SK-N-SH (cell line): Measurements from ENCODE around the gene UPK1A. TPM values are rescaled to one million over a fixed set of nuclear protein-coding genes. Genes with fewer than 3 reads are reported as not detected.

Experiments used
- CTCF ChIA-PET: fragments of 300-600, 350-600 bp; formaldehyde crosslinking; extraction: SDS; loops from one replicate; lab custom pipeline; 2021; lab: Yijun Ruan, JAX
- POLR2A ChIA-PET: fragments of 350-600 bp; sonication (Branson Sonifier 250); formaldehyde crosslinking; extraction: SDS; loops from one replicate; lab custom pipeline; 2020; ENCODE audit warnings: antibody characterized with exemption, inconsistent platforms; lab: Yijun Ruan, JAX
- DNase-seq: peaks from one replicate; pipeline ENCODE4 v3.0.0; 2012
- H2AFZ ChIP-seq: fragments of 200-600 bp; sonication (generic); 2 replicates; pipeline ENCODE4 v1.8.1; 2016; ENCODE audit warnings: antibody characterized with exemption, mild to moderate bottlenecking, low read depth
- H3F3A ChIP-seq: fragments of 200-600 bp; sonication (generic); replicated peaks from 2 replicates; pipeline ENCODE3; 2016; ENCODE audit warnings: antibody characterized with exemption, mild to moderate bottlenecking; ENCODE audit not compliant: insufficient read depth
- H3K27ac ChIP-seq, 2 experiments: fragments of 200-500 bp in 1 of 2; fragments of 200-600 bp in 1 of 2; sonication (Bioruptor generic) in 1 of 2; sonication (generic), shearing (Covaris generic) in 1 of 2; 2 replicates each; pipeline versions ENCODE4 v1.5.1 to v1.6.1; 2014 to 2016; ENCODE audit warnings: low read depth in 2 of 2, inconsistent platforms in 1 of 2, low read length in 1 of 2, mild to moderate bottlenecking in 1 of 2, mixed read lengths in 1 of 2
- H3K27me3 ChIP-seq: fragments of 200-600 bp; sonication (generic), shearing (Covaris generic); 2 replicates; pipeline ENCODE4 v1.6.1; 2016; ENCODE audit warnings: mixed run types; ENCODE audit not compliant: insufficient read depth
- H3K36me3 ChIP-seq, 2 experiments: fragments of 200-500 bp in 1 of 2; fragments of 200-600 bp in 1 of 2; sonication (Bioruptor generic) in 1 of 2; sonication (generic) in 1 of 2; replicated peaks in 1 of 2; 2 replicates each; pipeline versions ENCODE3 to v1.5.1; 2014 to 2016; ENCODE audit warnings: low read length in 1 of 2, mild to moderate bottlenecking in 1 of 2; ENCODE audit not compliant: insufficient read depth in 2 of 2, control insufficient read depth in 1 of 2
- H3K4me1 ChIP-seq, 2 experiments: fragments of 200-500 bp in 1 of 2; fragments of 200-600 bp in 1 of 2; sonication (Bioruptor generic) in 1 of 2; sonication (generic), shearing (Covaris generic) in 1 of 2; 2 replicates each; pipeline versions ENCODE4 v1.5.1 to v1.6.1; 2014 to 2016; ENCODE audit warnings: low read depth in 1 of 2, low read length in 1 of 2, mixed run types in 1 of 2; ENCODE audit not compliant: insufficient read depth in 2 of 2, control insufficient read depth in 1 of 2
- H3K4me2 ChIP-seq: fragments of 200-600 bp; sonication (generic), shearing (Covaris generic); 2 replicates; pipeline ENCODE4 v1.6.1; 2017; ENCODE audit warnings: mixed run types
- H3K4me3 ChIP-seq, 2 experiments: fragments of 200-500 bp in 1 of 2; fragments of 200-600 bp in 1 of 2; sonication (Bioruptor generic) in 1 of 2; sonication (generic), shearing (Covaris generic) in 1 of 2; 2 replicates each; pipeline versions ENCODE4 v1.5.1 to v1.8.1; 2014 to 2016; ENCODE audit warnings: low read depth in 2 of 2, inconsistent platforms in 1 of 2, low read length in 1 of 2, mild to moderate bottlenecking in 1 of 2, mixed read lengths in 1 of 2, moderate library complexity in 1 of 2
- H3K79me2 ChIP-seq: fragments of 200-600 bp; sonication (generic); 2 replicates; pipeline ENCODE4 v1.8.1; 2017; ENCODE audit warnings: mild to moderate bottlenecking; ENCODE audit not compliant: insufficient read depth
- H3K9ac ChIP-seq: fragments of 200-600 bp; sonication (generic); 2 replicates; pipeline ENCODE4 v1.6.1; 2017; ENCODE audit warnings: mixed run types
- H3K9me2 ChIP-seq: fragments of 200-600 bp; sonication (generic); 2 replicates; pipeline ENCODE4 v1.6.1; 2017; ENCODE audit warnings: mixed run types
- H3K9me3 ChIP-seq: fragments of 200-600 bp; sonication (generic); 2 replicates; pipeline ENCODE4 v1.6.1; 2017; ENCODE audit warnings: mixed run types, mild to moderate bottlenecking, moderate library complexity
- H4K20me1 ChIP-seq: fragments of 200-600 bp; sonication (generic); 2 replicates; pipeline ENCODE4 v1.6.1; 2017; ENCODE audit warnings: mild to moderate bottlenecking, mixed run types; ENCODE audit not compliant: insufficient read depth
- ELF1 ChIP-seq: IDR thresholded peaks from 2 replicates; pipeline ENCODE4 v1.4.0; 2012
- FOXM1 ChIP-seq: IDR thresholded peaks from 2 replicates; pipeline ENCODE4 v1.4.0; 2012; ENCODE audit warnings: low read depth, mild to moderate bottlenecking
- GABPA ChIP-seq: IDR thresholded peaks from 2 replicates; pipeline ENCODE4 v1.4.0; 2012; ENCODE audit warnings: low read depth, mild to moderate bottlenecking
- MEF2A ChIP-seq: IDR thresholded peaks from 2 replicates; pipeline ENCODE4 v1.4.0; 2012; ENCODE audit warnings: low read depth, borderline replicate concordance
- MXI1 ChIP-seq: IDR thresholded peaks from 2 replicates; pipeline ENCODE4 v1.6.1; 2012; ENCODE audit warnings: mild to moderate bottlenecking, low read depth, low read length, improper control_type of control experiment
- POLR2AphosphoS5 ChIP-seq: IDR thresholded peaks from 2 replicates; pipeline ENCODE4 v1.6.1; 2012; ENCODE audit warnings: low read depth, low read length
- RCOR1 ChIP-seq: fragments of 150-350 bp; IDR thresholded peaks from 2 replicates; pipeline ENCODE4 v1.6.1; 2017; ENCODE audit warnings: antibody characterized with exemption, low read length
- SIN3A ChIP-seq: IDR thresholded peaks from 2 replicates; pipeline ENCODE4 v1.6.1; 2012; ENCODE audit warnings: low read depth, mild to moderate bottlenecking, low read length, moderate library complexity, borderline replicate concordance
- SMC3 ChIP-seq: IDR thresholded peaks from 2 replicates; pipeline ENCODE4 v1.6.1; 2012; ENCODE audit warnings: low read depth, low read length, improper control_type of control experiment
- TAF1 ChIP-seq: IDR thresholded peaks from 2 replicates; pipeline ENCODE4 v1.6.1; 2012; ENCODE audit warnings: low read depth, mild to moderate bottlenecking, low read length, moderate library complexity, borderline replicate concordance
- TCF12 ChIP-seq: IDR thresholded peaks from 2 replicates; pipeline ENCODE4 v1.4.0; 2012
- TEAD4 ChIP-seq: IDR thresholded peaks from 2 replicates; pipeline ENCODE4 v1.4.0; 2012; ENCODE audit warnings: mild to moderate bottlenecking, borderline replicate concordance; ENCODE audit not compliant: insufficient read depth
- YY1 ChIP-seq: IDR thresholded peaks from 2 replicates; pipeline ENCODE4 v1.4.0; 2012; ENCODE audit warnings: low read depth, mild to moderate bottlenecking
- WGBS: methylation state at CpG from one replicate; pipeline ENCODE4 v1.1.6; 2017; ENCODE audit warnings: low lambda C conversion rate; 5-methylcytosine and 5-hydroxymethylcytosine counted together
- polyA plus RNA-seq, 3 experiments: library from polyadenylated mRNA; depleted of rRNA; stranded (reverse); fragments of >200 nt; gene quantifications; 2 replicates each; pipeline ENCODE4 v1.2.3, GENCODE V29; 2012
- TF ChIP-seq, protein P1 (sequence below): IDR thresholded peaks from 2 replicates; pipeline ENCODE4 v1.4.0; 2012; ENCODE audit warnings: low read depth
- TF ChIP-seq, protein P2 (sequence below): fragments of 200-600 bp; sonication (generic); IDR thresholded peaks from 2 replicates; pipeline ENCODE4 v1.6.1; 2017; ENCODE audit warnings: antibody characterized with exemption, mild to moderate bottlenecking, moderate library complexity
- TF ChIP-seq, protein P3 (sequence below): fragments of 150-350 bp; IDR thresholded peaks from 2 replicates; pipeline ENCODE4 v1.6.1; 2016; ENCODE audit warnings: mild to moderate bottlenecking, low read depth, low read length
- TF ChIP-seq, protein P4 (sequence below): IDR thresholded peaks from 2 replicates; pipeline ENCODE4; 2012

UPK1A gene
- polyA plus RNA-seq, 1 of the 3 experiments (the other 2 are of a cell fraction), result 0.16 TPM

DNA sequence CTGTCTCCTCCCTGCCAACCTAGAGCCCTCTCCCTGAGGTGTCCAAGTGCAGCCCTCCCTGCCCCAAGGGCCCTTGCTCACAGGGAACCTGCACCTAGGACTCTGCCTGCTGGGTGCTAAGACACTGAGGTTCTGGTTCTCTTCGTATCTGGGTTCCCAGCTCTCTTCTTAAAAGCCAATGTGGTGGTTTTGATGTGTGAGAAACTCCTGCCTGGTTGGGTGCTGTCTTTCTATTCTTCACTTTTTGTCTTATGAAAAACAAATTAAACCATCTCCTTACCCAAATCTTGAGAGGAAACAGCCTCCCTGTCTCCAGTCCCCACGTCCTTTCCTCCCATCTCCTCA lies 47.2 kb downstream of the UPK1A start:
- DNase-seq, result no peak
- Histone ChIP-seq H2AFZ (no peak overlapping the region), H3K4me2 (no peak overlapping the region), H3K4me1 (peaks cover 5 to 13% of the 10 kb centered on the region in 2 experiments; a peak in 2 of 4 replicates), H3K79me2 (peaks cover 4% of the 10 kb centered on the region), H3K36me3 (no peaks in the 10 kb centered on the region), H3F3A (peaks cover 6% of the 10 kb centered on the region), H3K27me3 (no peaks in the 10 kb centered on the region), H3K27ac (no peak overlapping the region), H3K9ac (no peak overlapping the region), H4K20me1 (no peaks in the 10 kb centered on the region; the same call in 1 of the 2 replicates), H3K9me3 (no peaks in the 10 kb centered on the region), H3K9me2 (no peaks in the 10 kb centered on the region), H3K4me3 (no peak overlapping the region)
- 57% methylated on average over 2 of the region's 2 CpGs for WGBS
- ChIA-PET CTCF (interaction anchor here (0.7 to 2.6 kb wide), 3 partner anchors 19 to 510 kb away, joined by 3 to 7 read pairs (median 4); no protein-coding TSS in a partner anchor), POLR2A (interaction anchor here (2.0 kb wide), 1 partner anchor 11 kb away, joined by 7 read pairs; no protein-coding TSS in a partner anchor)
- TF ChIP-seq, protein P1, sequence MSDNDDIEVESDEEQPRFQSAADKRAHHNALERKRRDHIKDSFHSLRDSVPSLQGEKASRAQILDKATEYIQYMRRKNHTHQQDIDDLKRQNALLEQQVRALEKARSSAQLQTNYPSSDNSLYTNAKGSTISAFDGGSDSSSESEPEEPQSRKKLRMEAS, result no peak
- no peak for TF ChIP-seq POLR2AphosphoS5
- no peak for TF ChIP-seq TCF12
- TF ChIP-seq MEF2A, result no peak
- TF ChIP-seq, protein P2, sequence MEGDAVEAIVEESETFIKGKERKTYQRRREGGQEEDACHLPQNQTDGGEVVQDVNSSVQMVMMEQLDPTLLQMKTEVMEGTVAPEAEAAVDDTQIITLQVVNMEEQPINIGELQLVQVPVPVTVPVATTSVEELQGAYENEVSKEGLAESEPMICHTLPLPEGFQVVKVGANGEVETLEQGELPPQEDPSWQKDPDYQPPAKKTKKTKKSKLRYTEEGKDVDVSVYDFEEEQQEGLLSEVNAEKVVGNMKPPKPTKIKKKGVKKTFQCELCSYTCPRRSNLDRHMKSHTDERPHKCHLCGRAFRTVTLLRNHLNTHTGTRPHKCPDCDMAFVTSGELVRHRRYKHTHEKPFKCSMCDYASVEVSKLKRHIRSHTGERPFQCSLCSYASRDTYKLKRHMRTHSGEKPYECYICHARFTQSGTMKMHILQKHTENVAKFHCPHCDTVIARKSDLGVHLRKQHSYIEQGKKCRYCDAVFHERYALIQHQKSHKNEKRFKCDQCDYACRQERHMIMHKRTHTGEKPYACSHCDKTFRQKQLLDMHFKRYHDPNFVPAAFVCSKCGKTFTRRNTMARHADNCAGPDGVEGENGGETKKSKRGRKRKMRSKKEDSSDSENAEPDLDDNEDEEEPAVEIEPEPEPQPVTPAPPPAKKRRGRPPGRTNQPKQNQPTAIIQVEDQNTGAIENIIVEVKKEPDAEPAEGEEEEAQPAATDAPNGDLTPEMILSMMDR, result no peak
- TF ChIP-seq ELF1, result no peak
- no peak for TF ChIP-seq FOXM1
- no peak for TF ChIP-seq TEAD4
- TF ChIP-seq SMC3, result no peak
- TF ChIP-seq RCOR1, result no peak
- TF ChIP-seq, protein P3, sequence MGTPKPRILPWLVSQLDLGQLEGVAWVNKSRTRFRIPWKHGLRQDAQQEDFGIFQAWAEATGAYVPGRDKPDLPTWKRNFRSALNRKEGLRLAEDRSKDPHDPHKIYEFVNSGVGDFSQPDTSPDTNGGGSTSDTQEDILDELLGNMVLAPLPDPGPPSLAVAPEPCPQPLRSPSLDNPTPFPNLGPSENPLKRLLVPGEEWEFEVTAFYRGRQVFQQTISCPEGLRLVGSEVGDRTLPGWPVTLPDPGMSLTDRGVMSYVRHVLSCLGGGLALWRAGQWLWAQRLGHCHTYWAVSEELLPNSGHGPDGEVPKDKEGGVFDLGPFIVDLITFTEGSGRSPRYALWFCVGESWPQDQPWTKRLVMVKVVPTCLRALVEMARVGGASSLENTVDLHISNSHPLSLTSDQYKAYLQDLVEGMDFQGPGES, result no peak
- TF ChIP-seq, protein P4, sequence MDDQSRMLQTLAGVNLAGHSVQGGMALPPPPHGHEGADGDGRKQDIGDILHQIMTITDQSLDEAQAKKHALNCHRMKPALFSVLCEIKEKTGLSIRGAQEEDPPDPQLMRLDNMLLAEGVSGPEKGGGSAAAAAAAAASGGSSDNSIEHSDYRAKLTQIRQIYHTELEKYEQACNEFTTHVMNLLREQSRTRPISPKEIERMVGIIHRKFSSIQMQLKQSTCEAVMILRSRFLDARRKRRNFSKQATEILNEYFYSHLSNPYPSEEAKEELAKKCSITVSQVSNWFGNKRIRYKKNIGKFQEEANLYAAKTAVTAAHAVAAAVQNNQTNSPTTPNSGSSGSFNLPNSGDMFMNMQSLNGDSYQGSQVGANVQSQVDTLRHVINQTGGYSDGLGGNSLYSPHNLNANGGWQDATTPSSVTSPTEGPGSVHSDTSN, result no peak
- TF ChIP-seq GABPA, result no peak
- no peak for TF ChIP-seq TAF1
- no peak for TF ChIP-seq MXI1
- no peak for TF ChIP-seq YY1
- TF ChIP-seq SIN3A, result no peak
